ENCODE data around the gene CREBL2.
A peak's percentile ranks its signal among the peaks of the same experiment; 100 is the strongest.
"Not testable (repeated sequence)": the region's sequence is repeated elsewhere in the genome, so short reads cannot be mapped to it uniquely, and the experiment has no call there.

CREBL2 gene

DNA sequence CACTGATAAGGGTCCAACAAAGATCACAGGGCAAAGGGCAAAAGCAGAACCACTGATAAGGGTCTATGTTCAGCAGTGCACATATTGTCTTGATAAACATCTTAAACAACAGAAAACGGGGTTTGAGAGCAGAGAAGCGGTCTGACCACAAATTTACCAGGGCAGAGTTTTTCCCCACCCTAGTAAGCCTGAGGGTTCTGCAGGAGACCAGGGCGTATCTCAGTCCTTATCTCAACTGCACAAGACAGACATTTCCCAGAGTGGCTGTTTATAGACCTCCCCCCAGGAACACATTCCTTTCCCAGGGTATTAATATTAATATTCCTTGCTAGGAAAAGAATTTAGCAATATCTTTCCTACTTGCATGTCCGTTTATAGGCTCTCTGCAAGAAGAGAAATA, 28.3 kb downstream of the CREBL2 start:
- not testable (repeated sequence) for DNase-seq, ATAC-seq

DNA sequence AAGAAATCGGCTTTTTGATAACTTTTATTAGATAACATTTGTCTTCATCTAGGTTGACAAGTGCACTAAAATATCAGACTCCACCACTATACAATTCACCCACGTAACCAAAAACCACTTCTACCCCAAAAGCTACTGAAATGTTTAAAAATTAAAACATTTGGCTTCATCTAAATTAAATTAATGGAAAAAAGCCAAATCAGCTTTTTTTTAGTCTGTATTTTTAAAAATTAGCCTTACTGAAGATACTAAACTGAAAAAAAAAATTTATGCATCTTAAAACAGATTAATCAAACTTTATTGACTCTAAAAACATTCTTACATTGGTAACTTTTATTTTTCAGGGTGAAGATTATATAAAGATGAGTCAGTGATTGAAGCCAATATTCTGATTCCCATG, 30.0 kb downstream of the CREBL2 start:
- no peak for ATAC-seq

DNA sequence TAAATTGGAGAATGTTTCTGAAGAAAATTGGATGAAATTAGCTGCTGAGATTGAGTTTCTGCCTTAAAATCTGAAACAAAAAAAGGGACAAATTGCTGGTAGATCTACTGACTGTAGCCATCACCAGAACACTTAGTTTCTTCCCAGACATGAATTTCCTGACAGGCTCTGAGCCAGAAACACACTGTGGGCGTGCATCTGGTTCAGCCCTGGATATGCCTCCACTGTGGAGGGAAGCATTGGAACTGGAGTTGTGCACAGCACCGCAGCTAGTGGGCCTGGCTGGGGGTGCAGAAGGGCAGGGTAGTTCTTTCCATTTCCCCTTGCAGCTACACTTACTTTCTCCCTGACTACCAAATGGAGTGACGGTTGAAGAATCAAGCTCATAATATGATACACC, 31.2 kb downstream of the CREBL2 start:
- DNase-seq (no peak), ATAC-seq (no peak)

More for the DNA sequence above, 30.0 kb downstream of the CREBL2 start:
- no peak for DNase-seq

DNA sequence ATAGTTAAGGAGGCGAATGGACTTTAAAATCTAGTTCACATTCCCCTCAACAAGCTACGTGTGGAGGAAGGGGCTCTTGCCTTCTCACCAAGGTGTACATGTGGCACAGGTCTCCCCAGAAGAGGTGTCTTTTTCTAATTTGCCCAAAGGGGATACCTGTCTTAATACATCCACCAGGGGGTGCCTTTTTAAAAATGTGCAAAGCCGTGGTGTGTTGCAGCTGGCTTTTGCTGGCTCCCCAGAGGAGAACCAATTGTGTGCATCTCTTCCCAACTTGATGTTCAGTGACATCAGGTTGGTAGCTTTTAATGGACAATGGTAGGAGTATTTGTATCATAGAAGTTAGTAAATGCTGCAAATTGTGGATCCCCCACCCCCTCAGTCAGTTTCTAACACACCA, 33.8 kb downstream of the CREBL2 start:
- peak; percentile 19 for DNase-seq

GRCh38 chr12:12645968-12646367, 34.3 kb downstream of the CREBL2 start:
- not testable (repeated sequence) for DNase-seq
- ATAC-seq = peak; percentile 87

More for the DNA sequence above, 33.8 kb downstream of the CREBL2 start:
- peak; percentile 70 for ATAC-seq

DNA sequence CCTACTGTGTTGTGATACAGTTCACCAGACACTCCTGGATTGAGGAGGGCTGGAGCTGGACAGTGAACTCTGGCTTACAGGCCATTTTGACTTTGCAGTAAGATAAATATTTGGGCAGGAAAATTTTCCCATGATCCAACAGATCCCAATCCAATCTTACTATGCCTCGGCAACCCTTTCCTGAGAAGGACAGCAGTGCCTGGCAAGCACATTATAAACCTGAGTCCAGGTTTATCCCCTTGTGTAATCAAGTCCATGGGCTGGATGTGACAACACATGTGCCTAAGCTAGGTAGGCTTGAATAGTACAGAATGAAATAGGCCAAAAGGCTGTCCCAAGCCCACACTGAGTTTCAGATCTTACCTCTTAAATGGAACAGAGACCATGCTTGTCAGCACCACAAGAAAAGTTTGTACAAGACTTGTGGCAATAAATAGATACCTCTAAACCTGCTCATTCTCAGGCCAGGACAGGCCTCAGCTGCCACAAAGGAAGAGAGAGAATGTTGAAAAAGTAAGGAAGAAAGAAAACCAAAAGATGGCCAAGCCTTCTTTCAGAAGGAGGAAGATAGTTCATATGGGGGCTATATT, 34.9 kb downstream of the CREBL2 start:
- DNase-seq = no peak
- ATAC-seq = no peak

DNA sequence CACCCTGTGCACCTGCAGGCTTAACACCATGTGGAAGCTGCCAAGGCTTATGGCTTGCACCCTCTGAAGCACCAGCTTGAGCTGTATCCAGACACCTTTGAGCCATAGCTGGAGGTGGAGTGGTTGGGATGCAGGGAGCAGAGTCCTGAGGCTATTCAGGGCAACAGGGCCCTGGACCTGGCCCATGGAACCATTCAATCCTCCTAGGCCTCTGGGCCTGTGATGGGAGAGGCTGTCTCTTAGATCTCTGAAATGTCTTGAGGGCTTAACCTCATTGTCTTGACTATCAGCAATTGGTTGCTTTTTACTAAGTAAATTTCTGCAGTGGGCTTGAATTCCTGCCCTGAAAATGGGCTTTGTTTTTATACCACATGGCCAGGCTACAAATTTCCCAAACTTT, 36.6 kb downstream of the CREBL2 start:
- no peak for DNase-seq
- no peak for ATAC-seq

GRCh38 chr12:12648951-12649650, 37.4 kb downstream of the CREBL2 start:
- no peak for ATAC-seq
- DNase-seq = no peak

- ATAC-seq (no peak), DNase-seq (no peak)
Observed at GRCh38 chr12:12651752-12652151, 40.1 kb downstream of the CREBL2 start.

DNA sequence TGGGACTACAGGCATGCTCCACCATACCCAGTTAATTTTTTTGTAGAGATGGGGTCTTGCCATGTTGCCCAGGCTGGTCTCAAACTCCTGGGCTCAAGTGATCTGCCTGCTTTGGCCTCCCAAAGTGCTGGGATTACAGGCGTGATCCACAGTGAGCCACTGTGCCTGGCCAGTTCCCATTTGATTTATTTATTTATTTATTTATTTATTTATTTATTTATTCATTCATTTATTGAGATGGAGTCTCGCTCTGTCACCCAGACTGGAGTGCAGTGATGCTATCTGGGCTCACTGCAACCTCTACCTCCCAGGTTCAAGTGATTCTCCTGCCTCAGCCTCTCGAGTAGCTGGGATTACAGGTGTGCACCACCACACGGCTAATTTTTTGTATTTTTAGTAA, 41.0 kb downstream of the CREBL2 start:
- ATAC-seq, DNase-seq: not testable (repeated sequence)

- no peak for DNase-seq
- ATAC-seq = no peak
Observed at GRCh38 chr12:12653922-12654321, 42.2 kb downstream of the CREBL2 start.

DNA sequence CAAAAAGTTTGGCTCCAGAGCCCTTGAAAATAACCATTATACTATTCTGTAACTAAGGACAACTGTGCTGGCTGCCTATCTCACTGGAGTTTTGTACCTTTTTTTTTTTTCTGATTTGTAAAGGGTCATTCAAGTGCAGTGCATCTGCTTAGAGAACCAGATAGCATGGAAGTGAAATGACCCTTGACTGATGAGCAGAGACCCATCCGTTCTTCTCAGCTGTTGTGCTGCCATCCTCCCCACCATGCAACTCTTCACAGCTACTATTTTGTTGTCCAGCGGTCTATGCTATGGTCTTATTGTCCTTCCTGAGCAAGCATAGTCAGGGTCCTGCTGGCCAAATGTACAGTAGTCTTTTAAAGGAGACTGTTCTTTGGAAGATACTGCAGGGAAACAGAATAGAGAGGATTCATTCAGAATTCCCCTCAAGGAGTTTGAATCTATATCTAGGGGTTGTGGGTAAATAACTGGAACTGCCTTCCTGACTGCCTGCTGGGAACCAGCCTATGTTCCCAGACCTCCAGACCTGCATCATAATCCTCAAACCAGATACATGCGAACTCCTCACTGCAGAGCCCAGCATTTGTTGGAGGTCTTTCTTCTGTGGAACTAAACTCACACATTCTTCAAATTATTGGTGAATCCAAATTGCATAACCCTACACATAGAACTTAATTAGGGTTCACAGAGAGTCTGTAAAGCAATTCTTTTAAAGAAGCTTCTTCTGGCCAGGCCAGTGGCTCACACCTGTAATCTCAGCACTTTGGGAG, 43.2 kb downstream of the CREBL2 start:
- ATAC-seq = no peak
- no peak for DNase-seq

- ATAC-seq (no peak), DNase-seq (no peak)
Observed at GRCh38 chr12:12660201-12660600, 48.5 kb downstream of the CREBL2 start.

GRCh38 chr12:12661086-12661856, 49.6 kb downstream of the CREBL2 start:
- ATAC-seq (no peak), DNase-seq (no peak)

DNA sequence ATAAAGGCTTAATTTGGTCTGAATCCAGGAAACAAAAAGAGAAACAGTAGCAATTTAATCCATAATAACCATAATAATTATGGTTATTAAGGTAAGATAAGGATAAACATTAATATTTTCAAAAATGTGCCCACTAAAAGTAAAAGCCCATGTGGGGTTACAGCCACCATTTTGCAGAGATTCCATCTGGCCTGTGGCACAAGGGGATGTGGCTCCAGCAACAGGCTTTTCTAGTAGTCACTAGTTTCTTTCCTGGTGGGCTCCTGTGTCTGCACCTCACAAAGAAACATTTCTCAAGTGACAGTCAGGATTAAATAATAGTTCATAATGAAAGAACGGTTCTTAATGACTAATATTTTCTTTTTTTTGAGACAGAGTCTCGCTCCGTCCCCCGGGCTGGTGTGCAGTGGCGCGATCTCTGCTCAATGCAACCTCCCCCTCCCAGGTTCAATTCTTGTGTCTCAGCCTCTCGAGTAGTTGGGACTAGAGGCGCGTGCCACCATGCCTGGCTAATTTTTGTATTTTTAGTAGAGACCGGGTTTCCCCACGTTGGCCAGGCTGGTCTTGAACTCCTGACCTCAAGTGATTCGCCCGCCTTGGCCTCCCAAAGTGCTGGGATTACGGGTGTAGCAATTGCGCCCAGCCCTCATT, 52.1 kb downstream of the CREBL2 start:
- no peak for ATAC-seq

GRCh38 chr12:12665194-12665593, 53.5 kb downstream of the CREBL2 start:
- ATAC-seq (no peak), DNase-seq (no peak)

More for the DNA sequence above, 52.1 kb downstream of the CREBL2 start:
- DNase-seq = no peak

- DNase-seq (no peak), ATAC-seq (no peak)
Observed at GRCh38 chr12:12668005-12668404, 56.3 kb downstream of the CREBL2 start.

GRCh38 chr12:12669020-12669419, 57.3 kb downstream of the CREBL2 start:
- no peak for ATAC-seq
- no peak for DNase-seq

- ATAC-seq (no peak), DNase-seq (no peak)
Observed at GRCh38 chr12:12671850-12672660, 60.4 kb downstream of the CREBL2 start.

DNA sequence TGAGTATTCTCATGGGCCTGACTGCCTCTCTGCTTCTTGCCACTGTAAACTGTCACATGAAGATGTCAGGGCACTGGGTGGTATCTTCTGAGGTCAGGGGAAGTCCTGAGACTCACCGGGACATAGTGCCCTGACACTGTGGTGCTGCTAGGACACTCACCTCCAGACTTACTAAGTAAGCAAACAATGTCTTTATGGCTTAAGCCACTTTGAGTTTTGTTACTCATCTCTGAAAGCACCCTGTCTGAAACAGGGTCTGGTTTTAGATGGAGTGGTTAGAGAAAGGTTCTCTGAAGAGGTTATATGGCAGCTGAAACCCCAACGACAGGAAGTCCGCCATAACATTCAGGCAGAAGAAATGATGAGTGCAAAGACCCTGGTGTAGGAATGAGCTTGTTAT, 61.6 kb downstream of the CREBL2 start:
- DNase-seq = no peak
- peak; percentile 96 for ATAC-seq

DNA sequence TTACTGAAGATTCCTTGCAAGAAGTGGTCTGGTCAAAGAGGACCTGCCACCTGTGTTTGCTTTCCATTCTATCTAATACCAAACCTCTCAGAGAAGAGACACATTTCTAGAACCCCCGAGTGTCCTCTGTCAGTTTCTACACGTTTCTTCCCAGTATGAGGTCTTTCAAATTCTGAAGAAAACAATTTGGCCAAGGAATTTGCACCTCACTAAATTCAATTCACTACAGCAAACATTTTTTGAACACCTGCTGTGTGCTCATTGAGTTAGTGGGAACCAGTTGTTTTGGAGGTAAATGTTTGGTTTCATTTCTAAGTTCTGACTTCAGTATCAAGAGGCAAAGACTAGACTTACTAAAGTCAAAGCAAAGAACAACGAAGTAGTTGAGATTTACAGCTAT, 64.9 kb downstream of the CREBL2 start:
- ATAC-seq = no peak
- DNase-seq = no peak
